Measurements from ENCODE around the gene PMS1.

DNA sequence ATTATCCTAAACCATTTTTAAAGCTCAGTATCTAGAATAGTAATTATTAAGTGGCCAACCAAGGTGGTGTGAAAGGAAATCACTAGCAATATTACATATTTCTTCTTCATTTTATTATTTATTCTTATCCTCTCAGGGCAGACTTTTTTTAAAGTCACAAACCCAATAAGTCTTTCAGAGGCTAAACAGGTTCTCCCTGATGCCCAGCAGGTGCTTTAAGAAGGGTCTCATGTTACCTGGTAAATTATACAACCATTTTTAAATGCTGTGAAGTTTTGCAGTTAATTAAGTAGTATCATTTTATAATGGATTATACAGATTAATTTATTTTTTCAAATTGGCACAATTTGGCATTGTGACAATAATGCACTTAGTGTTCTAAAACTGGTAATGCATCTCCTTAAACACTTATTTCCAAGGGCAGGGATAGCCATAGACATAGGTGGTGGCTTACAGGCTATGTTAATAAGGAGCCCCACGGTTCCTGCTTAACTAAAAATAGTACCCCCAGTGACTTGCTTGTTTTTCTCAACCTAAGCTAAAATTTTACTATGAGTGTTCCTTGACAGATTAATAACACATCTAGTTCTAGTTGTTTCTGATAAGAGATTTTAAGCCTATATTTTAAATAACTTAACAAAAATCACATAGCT, 67.0 kb downstream of the PMS1 start:
- TF ChIP-seq, protein P1, sequence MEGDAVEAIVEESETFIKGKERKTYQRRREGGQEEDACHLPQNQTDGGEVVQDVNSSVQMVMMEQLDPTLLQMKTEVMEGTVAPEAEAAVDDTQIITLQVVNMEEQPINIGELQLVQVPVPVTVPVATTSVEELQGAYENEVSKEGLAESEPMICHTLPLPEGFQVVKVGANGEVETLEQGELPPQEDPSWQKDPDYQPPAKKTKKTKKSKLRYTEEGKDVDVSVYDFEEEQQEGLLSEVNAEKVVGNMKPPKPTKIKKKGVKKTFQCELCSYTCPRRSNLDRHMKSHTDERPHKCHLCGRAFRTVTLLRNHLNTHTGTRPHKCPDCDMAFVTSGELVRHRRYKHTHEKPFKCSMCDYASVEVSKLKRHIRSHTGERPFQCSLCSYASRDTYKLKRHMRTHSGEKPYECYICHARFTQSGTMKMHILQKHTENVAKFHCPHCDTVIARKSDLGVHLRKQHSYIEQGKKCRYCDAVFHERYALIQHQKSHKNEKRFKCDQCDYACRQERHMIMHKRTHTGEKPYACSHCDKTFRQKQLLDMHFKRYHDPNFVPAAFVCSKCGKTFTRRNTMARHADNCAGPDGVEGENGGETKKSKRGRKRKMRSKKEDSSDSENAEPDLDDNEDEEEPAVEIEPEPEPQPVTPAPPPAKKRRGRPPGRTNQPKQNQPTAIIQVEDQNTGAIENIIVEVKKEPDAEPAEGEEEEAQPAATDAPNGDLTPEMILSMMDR (IDR thresholded peaks at IDR 0.05; ENCODE audit: low read depth, low read length): no peak
- TF ChIP-seq, protein P2, sequence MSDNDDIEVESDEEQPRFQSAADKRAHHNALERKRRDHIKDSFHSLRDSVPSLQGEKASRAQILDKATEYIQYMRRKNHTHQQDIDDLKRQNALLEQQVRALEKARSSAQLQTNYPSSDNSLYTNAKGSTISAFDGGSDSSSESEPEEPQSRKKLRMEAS (IDR thresholded peaks at IDR 0.05; ENCODE audit: low read depth, low read length): no peak

Data from NB4 (cell line).